LoVo (cell line): ENCODE results near the gene ST3GAL4.

ENCODE experiments used
- DNase-seq: peaks from one replicate; pipeline ENCODE4 v3.0.0-alpha.2; 2016; ENCODE audit warnings: low spot score

Gene ST3GAL4

DNA sequence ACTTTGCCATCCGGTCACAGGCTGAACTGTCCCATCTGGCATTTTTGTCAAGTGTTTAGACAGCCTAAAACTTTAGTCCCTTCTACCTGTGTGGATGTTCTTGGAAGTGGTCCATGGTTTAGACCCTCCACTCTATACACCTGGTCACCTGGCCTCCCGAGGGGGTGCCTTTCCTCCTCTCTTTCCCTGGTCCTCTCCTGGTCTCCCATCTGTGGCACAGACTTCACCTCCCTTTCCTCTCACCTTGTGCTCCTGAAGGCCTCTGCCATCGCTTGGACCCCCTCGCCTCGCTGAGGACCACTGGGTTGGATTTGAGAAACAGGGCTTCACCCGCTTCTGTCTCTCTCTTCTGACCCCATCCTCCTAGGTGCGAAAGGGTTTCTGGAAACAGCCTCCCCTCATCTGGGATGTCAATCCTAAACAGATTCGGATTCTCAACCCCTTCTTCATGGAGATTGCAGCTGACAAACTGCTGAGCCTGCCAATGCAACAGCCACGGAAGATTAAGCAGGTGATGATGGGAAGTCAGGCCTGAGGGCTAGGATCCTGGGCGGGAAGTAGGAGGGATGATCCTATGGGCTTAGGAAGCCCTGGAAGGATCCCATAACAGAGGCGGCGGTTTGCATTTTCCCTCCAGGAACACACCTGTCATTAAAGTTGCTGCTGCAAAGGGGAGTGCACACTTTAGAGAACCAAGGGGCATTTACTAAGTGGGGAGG lies 53.6 kb downstream of the ST3GAL4 start:
- no peak for DNase-seq

DNA sequence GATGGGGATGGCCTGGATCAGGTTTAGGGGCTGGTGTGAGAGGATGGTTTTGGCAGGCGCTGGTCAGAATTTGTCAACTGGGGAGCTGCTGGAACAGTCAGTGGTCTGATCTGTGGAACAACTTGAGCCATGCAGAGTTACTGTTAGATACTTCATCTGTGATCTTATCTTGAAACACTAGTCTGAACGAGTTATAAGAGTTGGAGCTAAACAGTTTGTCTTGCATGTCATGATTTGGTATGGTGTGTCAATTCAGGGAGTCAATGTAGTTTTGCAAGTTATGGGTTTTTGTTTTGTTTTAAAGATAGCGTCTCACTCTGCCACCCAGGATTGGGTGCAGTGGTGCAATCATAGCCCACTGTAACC lies 54.1 kb downstream of the ST3GAL4 start:
- DNase-seq, result no peak

DNA sequence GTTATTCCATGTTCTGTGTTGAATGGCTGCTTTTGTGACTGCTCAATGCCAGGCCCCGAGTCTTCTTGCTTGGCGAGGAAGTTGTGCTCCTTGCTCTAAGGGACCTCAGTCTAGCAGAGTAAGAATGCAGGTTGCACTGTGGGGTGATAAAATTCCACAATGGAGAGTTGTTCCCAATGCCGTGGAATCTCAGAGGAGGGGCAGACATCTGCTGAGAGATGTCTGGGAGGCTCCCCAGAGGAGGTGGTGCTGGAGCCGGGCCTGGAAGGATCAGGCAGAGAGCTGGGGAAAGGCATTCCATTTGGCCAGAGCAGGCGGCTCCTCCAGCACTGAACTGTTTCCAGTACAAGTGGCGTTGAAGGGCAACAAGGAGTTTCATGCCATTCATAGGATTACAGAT lies 55.2 kb downstream of the ST3GAL4 start:
- DNase-seq, result no peak

DNA sequence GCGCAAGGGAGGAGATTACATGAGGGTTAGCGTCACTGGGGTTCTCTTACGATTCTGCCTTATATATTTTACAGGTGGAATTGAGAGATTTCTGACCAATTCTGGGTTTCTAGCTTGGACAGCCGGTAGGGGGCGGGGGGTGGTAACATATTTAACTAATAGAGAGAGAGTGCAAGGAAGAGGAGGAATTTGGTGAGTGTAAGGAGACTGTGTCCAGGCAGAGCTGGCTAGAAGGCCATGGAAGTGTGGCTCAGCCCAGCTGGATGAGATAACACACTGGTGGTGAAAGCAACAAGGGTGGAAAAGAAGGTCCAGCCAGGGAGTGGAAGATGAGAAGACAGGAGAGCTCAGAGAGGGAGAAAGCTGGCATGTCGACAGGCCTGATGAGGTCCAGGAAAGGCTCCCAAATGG lies 56.5 kb downstream of the ST3GAL4 start:
- DNase-seq, result no peak

DNA sequence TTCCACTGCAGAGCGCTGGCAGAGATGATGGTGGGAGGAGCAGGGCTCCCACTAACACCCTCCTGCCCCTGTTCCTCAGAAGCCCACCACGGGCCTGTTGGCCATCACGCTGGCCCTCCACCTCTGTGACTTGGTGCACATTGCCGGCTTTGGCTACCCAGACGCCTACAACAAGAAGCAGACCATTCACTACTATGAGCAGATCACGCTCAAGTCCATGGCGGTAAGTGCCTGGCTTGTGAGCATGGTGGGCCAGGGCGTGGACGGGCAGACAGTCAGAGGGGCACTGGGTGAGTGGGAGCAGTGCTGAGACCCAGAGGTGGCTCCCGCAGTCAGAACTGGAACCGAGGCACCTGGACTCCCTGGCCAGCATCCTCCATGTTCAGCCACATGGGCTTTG lies 57.9 kb downstream of the ST3GAL4 start:
- no peak for DNase-seq

DNA sequence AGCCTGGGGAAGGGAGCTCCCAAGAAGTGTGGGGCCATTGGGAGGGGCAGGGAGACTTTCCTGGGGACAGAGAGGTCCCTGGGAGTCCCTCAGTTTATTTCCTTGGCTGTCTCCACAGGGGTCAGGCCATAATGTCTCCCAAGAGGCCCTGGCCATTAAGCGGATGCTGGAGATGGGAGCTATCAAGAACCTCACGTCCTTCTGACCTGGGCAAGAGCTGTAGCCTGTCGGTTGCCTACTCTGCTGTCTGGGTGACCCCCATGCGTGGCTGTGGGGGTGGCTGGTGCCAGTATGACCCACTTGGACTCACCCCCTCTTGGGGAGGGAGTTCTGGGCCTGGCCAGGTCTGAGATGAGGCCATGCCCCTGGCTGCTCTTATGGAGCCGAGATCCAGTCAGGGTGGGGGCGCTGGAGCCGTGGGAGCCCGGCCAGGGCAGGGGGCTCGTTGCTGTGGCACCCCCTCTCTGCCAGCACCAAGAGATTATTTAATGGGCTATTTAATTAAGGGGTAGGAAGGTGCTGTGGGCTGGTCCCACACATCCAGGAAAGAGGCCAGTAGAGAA lies 58.4 kb downstream of the ST3GAL4 start:
- no peak for DNase-seq

DNA sequence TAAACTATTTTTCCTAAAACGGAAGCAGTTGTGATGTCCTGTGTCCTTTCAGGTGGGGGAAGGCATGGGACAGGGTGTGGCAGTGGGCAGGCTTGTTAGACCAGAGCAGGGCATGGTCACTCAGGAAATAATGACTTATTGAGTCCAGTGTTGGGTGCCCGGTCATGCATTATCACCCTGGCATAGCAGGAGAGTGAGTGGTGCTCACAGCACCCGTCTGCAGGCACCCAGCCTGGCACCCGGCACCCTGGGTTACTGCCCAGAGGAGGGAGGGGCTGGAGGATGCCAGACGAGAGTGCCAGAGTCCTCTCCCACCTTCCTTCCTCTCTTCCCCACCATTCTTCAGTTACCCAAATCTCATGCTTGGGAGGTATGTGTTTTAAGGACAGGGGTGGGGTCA lies 59.1 kb downstream of the ST3GAL4 start:
- DNase-seq, result no peak

DNA sequence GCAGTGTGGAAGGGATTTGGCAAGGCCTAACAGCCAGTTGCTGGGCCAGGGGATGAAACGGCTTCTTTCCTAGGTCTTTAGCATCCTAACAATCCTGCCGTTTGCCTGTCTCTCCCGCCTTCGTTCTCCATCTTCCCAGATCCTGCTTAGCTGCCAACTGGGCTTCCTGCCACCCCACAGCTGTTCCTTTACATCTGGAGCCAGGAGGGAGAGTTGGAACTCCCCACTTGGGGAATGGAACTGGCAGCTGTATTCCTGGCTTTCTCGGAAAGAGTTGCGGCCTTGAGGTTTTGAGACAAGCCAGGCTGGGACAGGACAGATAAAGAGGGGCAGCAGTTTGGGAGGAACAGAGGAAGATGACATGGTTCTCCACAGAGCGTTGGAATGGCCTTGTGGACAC lies 59.6 kb downstream of the ST3GAL4 start:
- DNase-seq, result no peak

DNA sequence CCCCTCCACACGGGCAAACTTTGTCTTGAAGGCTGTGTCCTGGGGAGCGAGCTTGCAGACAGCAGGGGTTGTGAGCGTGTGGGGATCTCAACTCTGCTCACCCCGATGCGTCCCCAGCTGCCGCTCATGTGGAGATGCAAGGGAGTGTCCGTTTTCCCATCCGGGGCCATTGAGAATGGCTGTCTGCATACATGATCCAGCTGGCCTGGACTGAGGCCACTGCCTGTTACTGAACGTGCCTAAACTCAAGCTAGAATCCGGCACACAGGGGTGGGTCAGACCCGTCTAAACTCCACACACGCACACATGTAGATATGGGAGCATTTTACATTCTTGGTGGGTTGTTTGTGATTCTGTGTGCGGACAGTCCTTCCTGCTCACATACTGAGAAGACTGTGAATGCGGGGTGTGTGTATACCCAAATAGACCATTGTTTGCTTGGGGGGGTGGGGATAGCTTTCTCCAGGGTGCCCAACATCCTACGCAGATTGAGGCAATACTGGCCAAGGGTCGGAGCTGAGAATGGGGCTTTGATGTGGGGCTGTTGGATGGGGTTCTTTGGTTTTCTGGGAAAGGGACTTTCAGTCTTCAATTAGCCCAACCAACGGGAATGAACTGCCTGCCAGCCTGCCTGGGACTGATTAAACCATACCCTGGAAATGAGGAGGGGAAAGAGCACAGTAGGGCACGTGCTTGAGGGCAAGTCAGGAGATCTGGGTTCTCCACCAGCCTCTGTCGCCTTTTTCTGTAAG lies 60.4 kb downstream of the ST3GAL4 start:
- no peak for DNase-seq

DNA sequence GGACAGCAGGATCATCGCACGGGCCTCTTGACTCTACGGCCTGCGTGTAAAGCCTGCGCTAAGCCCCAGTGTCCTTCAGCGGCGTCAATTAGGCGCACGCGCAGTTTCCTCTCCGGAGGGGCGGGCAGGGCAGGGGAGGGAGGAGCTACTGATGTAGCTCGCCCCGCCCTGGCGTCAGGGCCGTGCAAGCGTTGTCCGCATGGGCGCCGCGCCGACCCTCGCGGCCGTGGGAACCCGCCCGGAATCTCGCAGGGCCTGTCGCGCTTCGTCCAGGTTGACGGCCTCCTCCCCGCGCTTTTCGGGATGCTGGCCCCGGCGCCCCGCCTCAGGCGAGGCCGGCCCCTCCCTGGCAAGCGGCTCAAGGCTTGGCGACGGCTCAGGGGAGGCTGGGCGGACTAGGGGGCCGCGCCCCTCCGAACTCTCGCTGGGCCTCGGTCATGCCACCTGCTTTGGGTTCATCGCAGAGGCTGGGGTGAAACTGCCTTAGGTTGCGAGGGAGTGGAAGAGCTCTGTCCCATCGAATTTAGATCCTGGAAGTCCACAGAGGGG lies 61.1 kb downstream of the ST3GAL4 start:
- no peak for DNase-seq

DNA sequence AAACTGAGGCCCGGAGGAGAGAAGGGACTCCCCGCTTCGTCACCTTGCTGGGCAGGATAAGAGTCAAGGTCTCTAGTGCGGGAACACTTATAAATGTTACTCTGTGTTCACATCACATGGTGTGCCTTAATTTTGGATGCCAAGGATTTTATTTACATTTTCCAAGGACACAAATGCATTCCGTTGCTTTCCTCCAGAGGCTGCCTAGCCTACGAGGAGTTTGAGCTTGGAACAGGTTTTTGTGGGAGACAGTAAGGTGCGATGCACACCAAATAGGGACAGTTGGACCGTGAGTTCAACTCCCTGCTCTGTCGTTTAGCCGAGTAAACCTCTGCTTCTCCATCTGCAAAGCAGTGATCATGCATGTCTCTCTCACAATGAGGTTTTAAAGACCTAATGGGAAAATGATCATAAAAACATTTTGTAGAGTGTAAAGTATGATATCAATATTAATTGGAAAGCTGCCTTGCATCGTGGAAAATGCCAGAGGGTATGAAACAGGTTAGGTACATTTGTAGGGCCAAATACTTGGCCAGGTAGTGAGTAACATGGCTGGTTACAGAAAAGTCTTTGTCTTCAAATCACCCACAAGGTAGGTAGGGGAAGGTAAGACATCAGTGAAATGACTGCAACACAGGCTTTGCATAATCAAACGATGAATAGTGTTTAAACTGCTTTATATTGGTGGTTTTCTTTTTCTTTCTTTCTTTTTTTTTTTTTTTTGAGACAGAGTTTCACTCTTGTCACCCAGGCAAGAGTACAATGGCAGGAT lies 61.8 kb downstream of the ST3GAL4 start:
- DNase-seq, result no peak

DNA sequence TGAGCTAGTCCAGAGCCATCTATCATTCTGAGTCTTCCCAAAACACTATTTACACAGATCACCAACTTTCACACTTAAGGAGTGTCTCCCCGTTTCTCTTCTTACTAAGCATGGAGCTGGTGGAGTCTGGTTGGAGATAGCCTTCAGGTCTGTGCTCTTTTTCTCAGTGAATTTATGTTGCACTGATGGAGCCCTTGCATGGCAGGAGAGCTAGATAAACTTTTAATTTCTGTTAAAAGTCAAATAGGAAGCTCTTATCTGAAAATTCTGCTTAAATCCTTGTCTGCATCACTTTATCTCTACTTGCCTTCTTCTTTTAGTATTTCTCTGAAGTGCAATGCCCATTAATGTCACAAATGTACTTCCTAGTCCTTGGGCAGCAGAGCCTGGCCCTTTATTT lies 63.4 kb downstream of the ST3GAL4 start:
- DNase-seq, result no peak

DNA sequence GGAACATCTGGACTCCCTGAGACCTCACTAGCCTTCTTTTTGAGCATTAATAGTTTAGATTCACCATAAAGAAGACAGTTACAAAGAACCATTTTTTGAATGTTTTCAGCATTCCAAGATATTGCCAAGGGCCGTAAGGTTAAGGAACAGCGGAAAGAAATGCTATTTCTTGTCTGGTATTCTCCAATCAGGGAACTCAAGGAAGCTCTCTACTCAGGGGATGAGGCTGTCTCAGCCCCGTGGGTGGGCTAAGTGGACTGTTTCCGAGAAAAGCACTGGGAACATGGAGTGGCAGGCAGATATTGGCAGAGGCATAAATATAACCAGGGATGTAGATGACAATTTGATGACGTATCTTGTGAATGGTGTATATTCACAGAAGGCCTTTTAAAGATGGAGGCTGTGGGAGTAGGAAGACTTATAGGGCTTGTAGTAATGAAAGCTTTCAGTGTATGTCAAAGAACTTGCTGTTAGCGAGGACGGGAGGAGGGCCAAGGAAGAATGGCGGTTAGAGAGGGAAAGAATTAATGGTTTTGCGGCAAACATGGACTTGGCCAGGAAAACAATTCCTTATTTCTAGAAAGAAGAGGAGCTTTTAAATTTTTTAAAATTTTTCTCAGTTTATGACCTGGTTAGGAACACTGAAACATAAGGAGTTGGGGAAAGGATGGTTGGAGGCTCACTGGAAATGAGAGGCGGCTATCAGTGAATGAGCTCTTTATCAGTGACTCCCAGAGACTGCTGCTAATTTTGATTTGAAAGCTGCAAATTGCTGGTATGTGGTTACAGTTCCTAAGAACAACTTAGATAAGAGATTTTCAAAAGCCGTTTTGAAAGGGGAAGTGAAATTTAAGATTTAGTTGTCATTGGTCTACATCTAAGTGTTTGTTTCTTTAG lies 64.6 kb downstream of the ST3GAL4 start:
- DNase-seq, result no peak

DNA sequence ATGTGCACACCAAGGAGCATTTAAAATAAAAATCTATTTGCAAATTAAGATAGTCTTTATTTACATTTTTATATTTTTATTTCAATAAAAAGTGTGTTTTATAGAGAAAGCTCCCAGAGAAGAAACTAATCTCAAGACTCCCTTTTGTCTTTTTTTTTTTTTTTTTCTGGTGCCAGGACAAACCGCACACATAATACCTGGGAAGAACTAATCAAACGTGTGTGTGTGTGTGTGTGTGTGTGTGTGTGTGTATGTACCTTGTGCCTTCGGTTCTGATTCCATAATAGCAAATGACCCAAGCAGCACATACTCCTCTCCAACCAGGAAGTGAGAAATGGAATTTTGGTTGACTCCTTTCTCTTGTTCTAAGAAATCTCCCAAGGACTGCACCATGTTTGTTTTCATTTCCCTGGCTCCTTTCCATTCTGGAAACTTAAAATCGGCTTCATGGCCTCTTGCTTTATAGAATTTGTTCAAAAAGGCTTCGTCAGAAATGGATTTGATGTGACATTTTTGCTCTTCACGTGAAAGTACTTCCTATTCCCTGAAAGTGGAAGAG lies 65.3 kb downstream of the ST3GAL4 start:
- no peak for DNase-seq

DNA sequence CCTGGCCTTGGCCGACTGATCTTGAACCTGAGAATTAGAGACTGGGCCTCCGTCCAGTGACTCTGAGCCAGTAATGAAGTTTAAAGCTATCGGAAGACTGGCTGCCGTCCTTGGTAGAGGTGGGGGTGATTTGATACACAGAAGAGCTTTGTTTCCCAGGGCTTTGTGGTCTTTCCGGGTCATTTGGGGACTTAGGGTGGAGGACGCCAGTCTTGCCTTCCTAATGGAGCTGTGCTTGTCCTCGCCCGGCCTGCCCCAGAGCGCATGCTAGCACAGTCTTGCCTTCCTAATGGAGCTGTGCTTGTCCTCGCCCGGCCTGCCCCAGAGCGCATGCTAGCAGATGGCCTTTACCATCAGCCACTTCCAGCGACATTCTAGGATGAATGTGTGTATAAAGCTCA lies 65.8 kb downstream of the ST3GAL4 start:
- DNase-seq, result no peak

DNA sequence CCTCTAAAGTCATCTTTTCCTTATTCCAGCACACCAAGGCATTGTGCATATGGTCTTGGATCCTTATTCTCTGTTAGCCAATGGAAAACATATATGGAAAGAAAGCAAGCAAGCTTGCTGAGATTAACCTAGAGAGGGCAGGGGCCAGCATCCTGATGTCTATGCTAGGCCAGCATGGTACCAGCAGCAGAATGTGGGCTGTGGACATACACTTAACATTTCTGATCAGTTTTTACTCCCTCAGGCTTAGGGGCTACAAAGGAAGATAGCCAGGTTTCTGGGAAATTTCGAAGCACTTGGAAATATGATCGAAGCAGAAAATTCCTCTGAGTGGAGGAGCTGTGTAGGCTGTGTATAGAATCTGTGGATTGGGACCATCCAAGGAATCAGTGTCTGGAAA lies 67.0 kb downstream of the ST3GAL4 start:
- no peak for DNase-seq

DNA sequence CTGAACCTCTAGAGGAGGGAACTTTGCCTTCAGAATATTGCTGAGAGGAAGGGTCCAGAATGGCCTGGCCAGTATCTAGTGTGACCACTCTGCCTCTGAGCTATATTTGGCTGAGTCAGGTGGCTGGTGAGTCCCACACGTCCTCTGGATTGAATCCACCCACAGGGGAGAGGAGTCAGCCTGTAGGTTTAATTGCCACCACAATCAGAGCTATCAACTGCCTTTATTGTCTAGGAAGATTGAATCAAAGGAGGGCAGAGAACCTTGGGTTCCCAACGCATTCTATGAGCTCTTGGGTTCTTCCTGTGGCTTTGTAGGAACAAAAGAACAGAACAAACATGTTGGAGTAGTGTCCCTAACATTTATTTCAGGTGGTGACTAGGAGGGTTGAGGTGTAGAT lies 67.7 kb downstream of the ST3GAL4 start:
- DNase-seq, result no peak

DNA sequence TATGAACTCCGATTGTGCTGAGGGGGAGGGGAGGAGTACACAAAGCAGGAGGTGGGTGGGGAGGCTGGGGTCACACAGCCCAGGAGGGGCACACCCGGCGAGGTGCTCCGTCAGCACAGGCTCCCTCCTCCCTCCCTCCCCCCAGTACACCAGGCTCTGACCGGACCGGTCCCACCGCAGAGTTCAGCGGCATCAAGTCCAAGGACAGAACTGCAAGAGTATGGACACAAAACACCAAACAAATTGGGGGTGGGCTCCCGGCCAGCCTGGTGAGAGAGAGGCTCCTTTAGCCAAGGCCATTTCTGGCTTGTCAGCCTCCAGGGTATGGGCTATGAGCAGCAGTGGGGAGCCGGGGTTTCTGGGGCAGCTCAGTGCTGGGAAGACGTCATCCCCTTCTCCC lies 68.3 kb downstream of the ST3GAL4 start:
- DNase-seq, result no peak

DNA sequence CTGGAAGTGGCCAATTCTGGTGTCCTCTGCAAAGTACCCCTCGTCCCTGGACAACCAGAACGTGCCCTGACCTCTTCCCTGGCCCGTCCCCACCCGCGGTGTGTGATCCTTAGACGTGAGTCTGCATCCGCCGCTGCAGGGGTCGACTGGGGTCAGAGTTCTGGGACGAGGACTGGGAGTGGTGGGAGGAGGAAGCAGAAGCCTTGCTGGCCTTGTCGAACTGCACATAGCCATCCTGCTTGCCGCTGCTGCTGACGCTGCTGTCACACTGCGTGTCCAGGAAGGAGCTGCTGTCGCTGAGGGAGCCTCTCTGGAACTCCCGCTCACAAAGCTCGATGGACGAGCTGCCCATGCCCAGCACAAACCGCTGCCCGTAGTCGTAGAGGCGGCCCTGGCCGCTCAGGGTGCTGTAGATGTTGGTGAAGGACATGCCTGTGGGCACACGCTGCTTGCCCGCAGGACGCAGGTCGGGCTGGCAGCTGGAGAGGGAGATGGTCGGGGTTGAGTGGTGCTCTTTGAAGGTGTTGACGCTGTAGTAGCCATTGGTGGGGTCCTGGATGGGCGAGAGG lies 69.1 kb downstream of the ST3GAL4 start:
- DNase-seq, result no peak

DNA sequence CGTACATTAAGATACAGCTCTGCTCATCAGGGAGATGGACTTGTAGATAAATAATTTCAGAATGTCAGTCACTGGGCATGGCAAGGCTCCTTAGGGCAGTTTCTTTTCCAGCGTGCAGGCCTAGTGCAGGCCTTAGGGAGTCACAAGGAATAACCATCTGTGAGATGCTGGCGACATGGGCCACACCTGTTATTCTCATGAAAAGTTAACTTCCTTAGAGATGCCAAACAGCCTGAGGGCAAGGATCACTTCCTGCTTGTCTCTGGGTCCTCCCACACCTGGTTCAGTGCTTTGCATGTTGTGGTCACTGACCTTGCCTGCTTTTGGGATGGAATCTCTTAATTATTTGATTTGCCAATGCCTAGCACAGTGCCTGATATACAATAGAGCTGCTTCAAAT lies 70.6 kb downstream of the ST3GAL4 start:
- DNase-seq, result no peak
